SKM-1 treated with dmso at 0.1 percent for 144 hours (cell line): ENCODE results near the gene GRK5.
A peak's percentile ranks its signal among the peaks of the same experiment; 100 is the strongest.
"Not testable (repeated sequence)": the region's sequence is repeated elsewhere in the genome, so short reads cannot be mapped to it uniquely, and the experiment has no call there.

ENCODE experiments used
- DNase-seq: peaks from one replicate; lab custom pipeline; 2025; ENCODE audit not compliant: unreplicated experiment; lab: John Stamatoyannopoulos, UW

Gene GRK5

DNA sequence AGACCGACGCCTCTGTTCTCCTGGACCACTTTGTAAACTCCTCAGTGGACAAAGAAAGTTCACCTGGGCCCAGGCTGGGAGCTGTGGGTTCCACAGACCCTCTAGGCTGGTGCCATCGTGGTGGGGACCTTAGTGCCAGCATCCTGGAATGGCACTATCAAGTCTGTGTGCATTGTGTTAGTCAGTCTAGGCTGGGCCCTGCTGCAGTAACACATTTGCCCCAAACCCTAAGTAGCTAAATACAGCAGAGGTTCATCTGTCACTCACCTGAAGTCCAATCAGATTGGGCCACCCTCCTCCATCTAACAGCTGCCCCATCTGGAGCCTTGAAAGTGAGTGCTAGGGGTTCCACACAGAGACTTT lies 224.4 kb downstream of the GRK5 start:
- no peak for DNase-seq

DNA sequence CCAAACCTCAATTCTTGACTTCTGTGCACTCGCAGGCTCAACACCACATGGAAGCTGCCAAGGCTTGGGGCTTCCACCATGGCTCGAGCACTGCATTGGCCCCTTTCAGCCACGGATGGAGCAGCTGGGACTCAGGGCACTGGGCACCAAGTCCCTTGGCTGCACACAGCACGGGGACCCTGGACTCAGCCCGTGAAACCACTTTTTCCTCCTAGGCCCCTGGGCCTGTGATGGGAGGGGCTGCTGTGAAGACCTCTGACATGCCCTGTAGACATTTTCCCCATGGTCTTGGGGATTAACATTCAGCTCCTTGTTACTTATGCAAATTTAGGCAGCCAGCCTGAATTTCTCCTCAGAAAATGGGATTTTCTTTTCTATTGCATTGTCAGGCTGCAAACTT lies 227.6 kb downstream of the GRK5 start:
- not testable (repeated sequence) for DNase-seq

DNA sequence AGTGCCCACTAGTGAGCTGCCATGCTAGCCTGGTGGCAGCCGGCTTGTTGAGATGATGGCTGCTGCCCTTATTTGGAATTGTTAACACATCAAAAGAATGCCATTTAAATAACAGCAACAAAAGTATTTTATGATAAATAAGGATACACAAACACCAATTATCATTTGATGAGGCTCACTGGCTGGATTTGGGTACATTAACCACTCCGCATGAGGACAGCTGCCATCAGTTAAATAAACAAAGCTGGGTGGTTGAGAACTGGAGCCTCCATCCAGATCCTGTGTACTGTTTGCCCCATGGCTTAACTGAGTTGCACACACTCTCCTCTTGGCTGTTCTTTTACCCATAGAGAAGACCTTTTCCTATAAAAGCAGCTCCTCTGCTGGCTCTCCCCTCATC lies 231.3 kb downstream of the GRK5 start:
- no peak for DNase-seq

DNA sequence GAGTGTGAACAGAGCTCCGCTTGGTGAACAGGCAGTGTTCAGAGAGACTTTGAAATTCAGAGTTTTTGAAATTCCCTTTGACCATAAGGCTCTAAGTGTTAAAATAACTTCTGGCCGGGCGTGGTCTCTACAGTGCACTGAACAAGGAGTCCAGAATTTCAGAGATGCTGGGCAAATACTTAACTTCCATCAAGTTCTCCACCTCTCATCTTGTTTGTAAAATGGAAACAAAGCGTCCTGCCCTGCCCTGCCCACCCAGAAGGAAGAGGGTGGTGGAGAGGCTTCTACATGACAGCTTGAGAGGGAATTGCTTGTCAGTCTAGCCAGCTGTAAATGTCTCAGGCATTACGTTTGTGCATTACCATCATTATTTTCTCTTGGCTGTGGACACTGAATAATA lies 232.6 kb downstream of the GRK5 start:
- no peak for DNase-seq

DNA sequence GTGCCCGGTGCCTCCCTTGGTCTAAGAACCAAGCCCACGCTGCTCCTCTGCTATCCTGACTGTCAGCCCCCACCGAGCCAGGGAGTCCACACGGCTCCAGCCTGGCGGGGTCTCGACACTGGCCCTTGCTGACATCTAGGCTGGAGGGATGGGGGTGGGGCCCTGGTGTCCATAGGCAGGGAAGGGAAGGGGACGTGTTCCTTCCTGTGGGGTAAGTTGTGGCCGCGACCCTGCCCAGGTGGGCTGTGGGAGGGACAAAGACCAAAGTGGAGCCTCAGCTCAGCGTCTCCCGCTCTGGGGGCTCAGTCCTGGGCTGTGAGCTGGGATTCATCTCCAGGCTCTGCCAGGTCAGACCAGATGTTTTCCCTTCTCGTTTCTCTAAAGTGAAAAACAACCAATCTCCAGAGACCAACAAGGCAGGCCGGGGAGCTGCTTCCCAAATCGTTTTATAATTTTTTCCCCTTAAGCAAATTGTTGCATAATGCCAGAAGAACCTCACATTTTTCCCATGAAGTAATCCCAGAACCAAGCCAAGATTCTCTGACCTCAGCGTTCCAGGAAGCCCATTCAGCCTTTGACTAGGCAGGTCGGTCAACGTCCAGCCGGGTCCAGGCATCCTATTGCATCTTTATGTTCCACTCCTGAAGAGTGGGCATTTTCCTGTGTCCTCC lies 233.9 kb downstream of the GRK5 start:
- DNase-seq, result no peak

DNA sequence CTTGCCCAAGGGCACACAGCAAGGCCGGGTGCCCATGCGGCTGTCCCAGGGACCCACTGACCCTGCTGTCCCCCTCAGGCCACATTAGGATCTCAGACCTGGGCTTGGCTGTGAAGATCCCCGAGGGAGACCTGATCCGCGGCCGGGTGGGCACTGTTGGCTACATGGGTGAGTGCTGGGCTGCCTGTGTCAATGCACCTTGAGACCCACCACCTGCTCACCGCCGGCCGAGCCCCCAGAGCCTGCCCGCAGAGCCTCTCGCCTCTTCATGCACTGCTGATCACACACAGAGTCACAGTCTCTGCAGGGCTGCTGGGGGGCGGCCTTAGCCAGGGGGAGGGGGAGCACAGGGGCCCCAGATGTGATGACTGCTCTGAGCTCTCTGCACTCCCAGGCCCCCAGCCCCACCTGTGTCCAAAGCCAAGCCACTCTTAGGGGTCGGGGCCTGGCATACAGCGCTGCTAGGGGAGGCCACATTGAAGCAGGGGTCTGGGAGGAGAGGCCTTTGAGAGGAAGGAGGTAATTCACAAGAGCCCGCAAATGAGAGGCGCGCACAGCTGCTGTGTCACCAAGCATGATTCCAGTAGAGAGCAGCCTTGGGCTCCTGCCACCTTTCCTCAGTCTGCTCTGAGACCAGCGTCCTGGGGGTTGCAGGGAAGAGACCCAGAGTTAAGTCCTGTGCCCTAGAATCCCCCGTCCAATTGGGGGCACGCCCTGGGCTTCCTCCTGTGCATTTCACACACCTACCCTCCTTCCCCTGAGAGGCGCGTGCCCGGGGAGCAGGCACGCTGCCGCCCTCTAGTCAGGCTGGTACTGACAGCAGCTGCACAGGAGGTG lies 234.8 kb downstream of the GRK5 start:
- no peak for DNase-seq

DNA sequence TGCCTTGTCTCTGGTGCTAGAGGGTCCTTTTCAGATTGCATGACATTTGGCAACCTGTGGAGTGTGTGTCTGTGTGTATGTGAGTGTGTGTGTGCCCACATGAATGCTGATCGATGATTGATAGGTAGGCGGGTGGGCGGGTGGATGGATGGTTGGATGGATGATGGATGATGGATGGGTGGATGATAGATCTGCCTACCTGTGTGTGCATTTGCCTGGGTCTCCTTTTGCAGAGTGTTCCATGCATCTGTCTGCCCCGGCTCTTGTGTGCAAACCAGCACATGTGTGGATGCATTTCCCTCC lies 235.3 kb downstream of the GRK5 start:
- no peak for DNase-seq

DNA sequence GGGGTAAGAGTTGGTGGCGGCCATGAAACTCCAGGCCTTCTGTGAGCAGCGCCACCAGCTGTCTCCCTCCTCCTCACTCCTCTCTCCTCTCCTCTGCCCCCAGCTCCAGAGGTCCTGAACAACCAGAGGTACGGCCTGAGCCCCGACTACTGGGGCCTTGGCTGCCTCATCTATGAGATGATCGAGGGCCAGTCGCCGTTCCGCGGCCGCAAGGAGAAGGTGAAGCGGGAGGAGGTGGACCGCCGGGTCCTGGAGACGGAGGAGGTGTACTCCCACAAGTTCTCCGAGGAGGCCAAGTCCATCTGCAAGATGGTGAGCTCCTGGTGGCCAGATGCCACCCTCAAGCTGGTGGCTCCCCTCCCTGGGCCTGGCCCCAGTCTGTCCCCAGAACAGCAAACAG lies 236.1 kb downstream of the GRK5 start:
- no peak for DNase-seq

DNA sequence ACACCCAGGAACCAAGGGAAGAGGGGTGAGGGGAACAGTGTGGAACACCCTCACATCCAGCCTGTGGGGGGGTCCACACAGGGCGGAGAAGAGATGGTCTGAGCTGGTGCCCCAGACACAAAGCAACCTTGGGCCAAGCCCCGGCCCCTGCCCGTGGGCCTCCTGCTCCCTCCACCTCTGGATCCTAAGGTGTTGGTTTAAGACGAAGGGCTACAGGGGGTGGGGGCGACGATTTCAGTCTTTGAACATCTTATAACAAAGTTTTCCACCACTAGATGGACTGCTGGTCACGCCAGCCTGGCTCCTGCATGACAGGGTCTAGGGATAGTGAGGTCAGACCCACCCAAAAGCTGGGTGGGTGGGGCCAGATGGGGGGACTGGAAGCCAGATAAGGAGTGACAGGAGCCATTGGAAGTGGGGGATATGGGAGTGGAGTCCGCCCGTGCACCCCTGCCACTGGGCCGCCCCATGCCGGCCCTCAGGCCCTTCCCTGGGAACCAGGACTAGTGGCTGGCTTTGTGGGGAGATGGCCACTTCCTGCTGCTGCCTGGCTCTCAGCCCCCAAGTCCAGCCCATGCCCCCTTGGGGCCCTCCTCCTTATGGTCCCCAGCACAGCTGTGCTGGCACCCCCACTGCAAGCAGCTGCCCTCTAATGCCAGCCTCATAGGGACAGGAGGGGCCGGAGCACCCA lies 236.7 kb downstream of the GRK5 start:
- no peak for DNase-seq

DNA sequence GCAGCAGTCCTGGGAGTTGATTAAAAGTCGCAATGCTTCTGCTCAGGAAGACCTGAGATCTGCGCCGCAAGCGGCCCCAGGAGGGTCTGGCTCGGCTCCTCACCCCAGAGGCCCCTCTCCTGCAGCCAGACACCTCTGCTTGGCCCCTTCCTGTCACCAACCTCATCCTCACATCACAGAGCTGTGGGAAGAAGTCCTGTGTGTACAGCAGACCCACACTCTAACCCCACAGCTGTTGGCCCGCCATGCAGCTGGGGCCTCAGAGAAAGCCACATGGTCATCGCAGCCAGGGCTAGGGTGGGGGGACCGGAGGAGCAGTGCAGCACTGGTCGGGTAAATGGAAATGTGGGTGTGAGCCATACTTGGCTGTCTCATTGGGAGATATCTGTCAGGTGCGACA lies 237.5 kb downstream of the GRK5 start:
- no peak for DNase-seq

DNA sequence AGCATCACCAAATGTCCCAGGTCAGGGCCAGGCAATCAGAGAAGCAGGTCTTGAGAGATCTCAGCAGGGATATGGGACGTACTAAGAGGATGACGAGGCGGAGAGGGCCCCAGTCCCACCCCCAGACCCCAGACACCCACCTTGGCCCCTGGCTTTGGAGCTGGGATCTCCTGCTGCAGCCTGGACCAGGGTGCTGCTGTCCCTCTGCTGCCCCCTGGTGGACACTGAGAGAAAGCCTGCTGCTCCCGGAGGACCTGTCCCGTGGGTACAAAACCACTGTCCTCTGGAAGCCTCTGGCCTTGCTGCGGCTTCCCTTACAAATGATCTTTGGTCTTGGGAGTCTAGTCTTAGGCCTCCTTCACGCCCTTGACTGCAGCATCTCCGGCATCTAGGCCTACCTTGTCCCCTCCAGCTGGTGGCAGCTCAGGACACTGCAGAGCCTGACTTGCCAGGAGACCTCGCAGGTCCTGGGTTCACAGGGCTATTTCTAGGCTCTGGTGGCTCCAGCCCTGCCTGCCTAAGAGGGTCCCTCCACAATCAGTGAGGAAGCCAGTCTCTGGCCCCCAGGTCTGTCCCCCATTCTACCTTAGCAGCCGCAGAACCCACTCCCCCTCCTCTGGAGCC lies 238.1 kb downstream of the GRK5 start:
- peak; percentile 59 for DNase-seq

DNA sequence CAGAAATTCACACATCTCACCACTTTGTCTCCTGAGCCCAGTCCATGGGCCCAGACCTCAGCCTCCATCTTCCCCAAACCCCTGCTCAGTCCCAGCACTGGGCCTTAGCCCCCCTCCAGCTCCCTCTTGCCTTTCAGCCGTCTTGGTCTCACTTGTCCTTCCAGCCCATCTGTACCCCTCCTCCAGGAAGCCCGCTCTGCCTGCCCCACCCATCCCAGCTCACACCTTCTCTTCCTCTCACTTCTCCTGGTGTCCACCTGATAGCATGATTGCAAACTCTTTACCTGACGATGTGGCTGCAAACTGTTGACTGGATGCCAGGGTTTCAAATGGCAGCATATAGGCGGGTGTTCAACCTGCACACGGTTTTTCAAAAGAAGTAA lies 238.6 kb downstream of the GRK5 start:
- no peak for DNase-seq

DNA sequence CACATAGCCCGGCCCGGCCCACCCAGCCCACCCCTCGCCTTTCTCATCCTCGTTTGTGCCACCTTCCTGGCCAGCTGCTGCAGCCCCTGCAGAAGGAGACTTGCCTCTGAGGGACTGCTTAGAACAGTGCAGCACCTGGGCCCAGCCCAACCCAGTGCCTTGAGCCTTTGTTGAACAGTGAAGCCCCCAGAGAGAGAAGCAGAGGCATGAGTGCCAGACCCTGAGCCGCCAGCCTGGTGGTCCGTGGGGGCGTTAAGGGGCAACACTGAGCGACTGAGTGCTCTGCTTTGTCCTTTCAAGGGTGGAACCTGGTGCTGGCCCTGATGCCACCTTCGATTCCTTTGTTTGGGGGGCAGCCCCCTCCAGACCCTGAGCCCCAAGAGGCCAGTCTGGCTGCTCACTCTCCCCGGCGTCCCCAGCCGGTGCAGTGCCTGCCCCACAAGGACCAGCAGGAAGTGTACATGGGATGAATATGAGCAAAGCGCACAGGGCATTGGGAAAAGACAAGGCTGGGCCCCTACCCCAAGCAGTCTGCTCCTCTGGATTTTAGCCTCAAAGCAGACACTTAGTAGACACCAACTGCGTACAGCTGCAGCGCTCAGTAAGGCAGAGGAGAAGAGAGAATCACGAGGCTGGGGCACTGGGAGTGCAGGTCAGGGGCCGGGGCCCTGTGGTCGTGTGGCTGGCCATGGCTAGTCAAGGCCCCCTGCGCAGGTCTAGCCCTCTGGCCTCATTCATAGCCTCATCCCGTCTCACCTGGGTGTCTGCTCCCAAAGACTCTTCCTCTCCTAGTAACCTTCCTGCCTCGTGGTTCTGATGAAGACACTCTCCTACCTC lies 239.3 kb downstream of the GRK5 start:
- DNase-seq, result no peak

DNA sequence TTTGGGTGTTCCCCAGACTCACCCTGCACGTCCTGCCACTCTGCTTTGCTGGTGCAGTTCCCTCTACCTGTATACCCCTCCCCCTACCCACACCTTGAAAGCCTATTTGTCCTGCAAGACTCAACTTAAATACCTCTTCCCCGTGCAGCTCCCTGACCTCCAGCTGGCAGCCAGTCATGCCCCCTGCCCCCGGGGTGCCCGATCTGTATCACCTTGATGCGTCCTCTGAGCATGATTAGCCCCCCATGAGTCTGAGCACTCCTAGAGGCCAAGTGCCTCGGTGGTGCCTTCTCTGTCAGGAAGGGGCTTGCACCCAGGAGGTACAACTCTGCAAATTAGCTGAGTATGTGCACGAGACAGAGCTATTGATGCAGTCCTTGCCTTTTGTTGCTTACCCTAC lies 240.1 kb downstream of the GRK5 start:
- DNase-seq, result no peak

DNA sequence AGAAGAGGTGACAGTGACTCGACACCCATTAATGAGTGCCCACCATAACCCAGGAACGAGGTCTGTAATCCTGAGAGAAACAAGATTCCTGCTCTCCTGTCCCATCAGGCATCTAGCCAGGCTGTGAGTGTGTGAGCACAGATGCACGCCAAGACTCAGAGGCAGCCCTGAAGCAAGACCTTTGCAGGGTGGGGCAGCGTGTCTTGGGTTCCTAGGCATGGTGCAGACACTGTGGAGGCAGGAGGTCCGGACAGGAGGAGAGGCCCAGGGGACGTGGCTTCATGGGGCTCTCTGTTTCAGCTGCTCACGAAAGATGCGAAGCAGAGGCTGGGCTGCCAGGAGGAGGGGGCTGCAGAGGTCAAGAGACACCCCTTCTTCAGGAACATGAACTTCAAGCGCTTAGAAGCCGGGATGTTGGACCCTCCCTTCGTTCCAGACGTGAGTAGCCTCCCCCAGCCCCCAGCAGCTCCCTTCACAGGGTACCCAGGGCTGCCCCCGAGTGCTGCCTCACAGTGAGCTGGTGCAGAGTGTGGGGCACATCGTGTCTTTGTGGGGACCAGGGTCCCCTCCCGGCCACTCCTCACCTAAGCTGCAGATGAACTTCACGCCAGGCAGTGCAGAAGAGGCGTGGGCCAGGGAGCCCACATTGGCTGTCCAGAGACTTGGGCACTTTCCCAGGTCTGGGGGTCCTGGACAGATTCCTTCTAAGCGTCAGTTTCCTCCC lies 240.6 kb downstream of the GRK5 start:
- DNase-seq, result no peak

DNA sequence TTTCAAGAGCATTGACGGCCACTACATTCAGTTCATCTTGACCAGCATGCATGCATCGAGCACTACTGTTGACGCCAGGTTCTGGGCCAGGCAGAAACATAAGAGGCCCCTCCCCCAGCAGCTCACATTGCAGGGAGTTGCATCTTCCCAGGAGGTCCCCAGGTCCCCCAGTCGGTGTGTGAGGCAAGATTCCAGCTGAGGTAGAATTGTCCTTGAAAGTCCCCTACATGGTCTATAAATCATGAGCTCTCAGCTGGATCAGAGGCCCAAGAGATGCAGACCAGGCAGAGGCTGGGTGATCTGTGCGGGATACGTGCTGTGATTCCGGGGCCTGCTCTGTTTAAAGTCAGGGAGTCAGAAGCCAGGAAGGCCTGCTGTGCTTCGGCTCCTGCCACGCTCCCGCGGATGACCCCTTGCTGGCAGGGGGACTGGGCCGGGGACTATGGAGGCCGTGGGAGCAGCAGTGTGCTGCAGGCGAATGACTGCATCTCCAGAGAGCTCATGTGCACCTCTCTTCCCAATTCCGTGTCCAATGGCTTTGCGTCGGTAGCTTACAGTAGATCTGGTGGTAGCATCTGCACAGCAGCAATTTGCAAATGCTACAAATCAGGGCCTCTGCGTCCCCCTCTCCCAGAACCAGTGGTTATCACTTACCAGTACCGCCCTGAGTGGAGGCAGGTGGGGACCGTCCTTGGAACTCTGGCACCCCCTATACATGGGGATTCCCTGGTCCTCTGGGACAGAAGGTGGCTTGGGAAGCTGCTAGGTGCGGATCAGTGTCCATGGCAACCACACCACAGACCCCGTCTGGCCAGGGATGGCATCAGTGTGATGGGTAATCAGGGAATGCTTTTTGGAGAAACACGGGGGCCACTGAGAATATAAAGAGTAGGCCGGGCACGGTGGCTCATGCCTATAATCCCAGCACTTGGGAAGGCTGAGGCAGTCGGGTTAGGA lies 241.5 kb downstream of the GRK5 start:
- DNase-seq, result no peak

DNA sequence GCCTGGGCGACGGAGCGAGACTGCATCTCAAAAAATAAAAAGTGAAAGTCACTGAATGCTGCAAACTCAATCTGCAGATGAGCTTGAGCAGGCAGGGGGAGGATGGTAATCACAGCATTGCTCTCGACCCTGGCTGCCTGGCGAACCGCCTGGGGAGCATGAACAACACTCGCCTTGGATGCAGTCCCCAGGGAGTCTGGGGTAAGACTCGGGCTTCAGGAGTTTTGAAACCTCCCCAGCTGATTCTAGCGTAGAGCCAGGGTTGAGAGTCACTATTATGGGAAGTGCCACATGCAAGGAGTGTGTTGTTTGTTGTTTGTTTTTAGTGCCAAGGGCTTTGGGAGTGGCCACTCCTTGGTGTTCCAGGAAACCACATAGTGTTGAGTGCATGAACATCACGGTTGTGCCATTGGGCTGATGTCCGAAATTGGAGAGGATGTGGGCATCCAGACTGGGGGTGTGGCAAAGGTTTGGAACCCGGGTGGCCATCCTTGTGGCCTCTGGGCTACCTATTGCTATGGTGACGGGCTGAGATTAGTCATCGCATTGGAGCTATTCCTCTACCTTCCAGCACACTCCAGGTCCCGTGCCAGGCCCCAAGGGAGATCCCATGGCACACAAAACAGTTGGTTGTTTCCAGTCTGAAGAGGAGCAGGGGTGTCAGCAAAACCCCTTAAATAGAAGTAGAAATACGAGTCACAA lies 242.5 kb downstream of the GRK5 start:
- no peak for DNase-seq

DNA sequence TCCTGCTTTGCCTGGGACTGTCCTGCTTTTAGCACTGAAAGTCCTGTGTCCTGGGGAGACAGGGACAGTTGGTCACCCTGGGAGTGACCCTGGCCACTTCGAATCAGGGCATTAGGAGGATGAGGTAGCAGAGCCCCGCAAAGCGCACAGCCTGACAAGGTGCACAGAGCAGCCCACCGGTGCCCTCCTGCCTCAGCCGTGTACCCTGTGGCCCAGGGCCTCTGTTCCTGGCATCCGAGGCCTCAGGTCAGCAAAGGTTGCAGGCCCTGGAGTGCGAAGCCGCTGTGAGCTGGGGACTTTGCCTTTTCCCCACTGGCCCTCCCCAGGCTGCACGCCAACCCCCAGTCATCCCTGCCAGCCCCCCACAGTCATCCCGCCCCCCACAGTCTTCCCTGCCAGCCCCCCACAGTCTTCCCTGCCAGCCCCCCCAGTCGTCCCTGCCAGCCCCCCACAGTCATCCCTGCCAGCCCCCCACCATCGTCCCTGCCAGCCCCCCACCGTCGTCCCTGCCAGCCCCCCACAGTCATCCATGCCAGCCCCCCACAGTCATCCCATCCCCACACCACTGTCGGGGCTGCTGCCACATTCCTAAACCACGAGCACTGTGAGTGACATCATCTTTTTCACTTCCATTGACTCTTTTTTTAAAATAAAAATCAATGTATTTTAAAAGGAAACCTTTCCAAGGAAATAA lies 243.4 kb downstream of the GRK5 start:
- DNase-seq, result no peak
